Sigmoid colon (tissue), 7 donors: ENCODE results near the gene SGPL1. TPM values are rescaled to one million over a fixed set of nuclear protein-coding genes. Genes with fewer than 3 reads are reported as not detected.

Source experiments
- DNase-seq: peaks from one replicate; pipeline ENCODE4 v3.0.0-alpha.2; 2019
- H3K27ac ChIP-seq, 4 donors: fragments of 200-600 bp; sonication (generic); one replicate each; pipeline ENCODE4 v1.5.1; 2016 to 2019; ENCODE audit warnings: mild to moderate bottlenecking in 1 of 4
- H3K27me3 ChIP-seq, 3 donors: fragments of 200-600 bp; sonication (generic); one replicate each; pipeline ENCODE4 v1.5.1; 2019; ENCODE audit warnings: mild to moderate bottlenecking in 1 of 3
- H3K36me3 ChIP-seq, 4 donors: fragments of 200-600 bp; sonication (generic); one replicate each; pipeline ENCODE4 v1.5.1; 2016 to 2019
- H3K4me1 ChIP-seq, 4 donors: fragments of 200-600 bp; sonication (generic); one replicate each; pipeline ENCODE4 v1.5.1; 2017 to 2019
- H3K4me3 ChIP-seq, 4 donors: fragments of 200-600 bp; sonication (generic); one replicate each; pipeline ENCODE4 v1.5.1; 2017 to 2019; ENCODE audit warnings: mild to moderate bottlenecking in 2 of 4, moderate library complexity in 1 of 4
- H3K9me3 ChIP-seq, 4 donors: fragments of 200-600 bp in 3 of 4; sonication (generic) in 3 of 4; one replicate each; pipeline versions ENCODE4 v1.5.1 to v1.6.1; 2013 to 2019
- EP300 ChIP-seq, 4 donors: sonication (generic); formaldehyde crosslinking; IDR thresholded peaks; one replicate each; pipeline ENCODE4 v1.6.1; 2017; ENCODE audit warnings: antibody characterized with exemption in 4 of 4
- POLR2A ChIP-seq, 2 donors: fragments of 450-650 bp; IDR thresholded peaks; one replicate each; pipeline ENCODE4 v1.6.1; 2016; ENCODE audit warnings: antibody characterized with exemption in 2 of 2, mild to moderate bottlenecking in 2 of 2, moderate library complexity in 2 of 2
- POLR2AphosphoS5 ChIP-seq, 4 donors: sonication (generic); formaldehyde crosslinking; IDR thresholded peaks; one replicate each; pipeline ENCODE4 v1.6.1; 2017; ENCODE audit warnings: antibody characterized with exemption in 4 of 4
- WGBS, 2 donors: extraction: QIAGEN DNeasy Blood & Tissue Kit; methylation state at CpG; one replicate each; pipeline ENCODE4 v1.1.7; 2013; 5-methylcytosine and 5-hydroxymethylcytosine counted together
- intact Hi-C: fragments of 100-400 bp; cut with DNase I; formaldehyde crosslinking; loops from one replicate; pipeline ENCODE4 v1.15.1; 2023
- polyA plus RNA-seq, 3 donors: library from polyadenylated mRNA; stranded (reverse); fragments of 200-250 nt; gene quantifications; one replicate each; pipeline ENCODE4 v1.2.3, GENCODE V29; 2013
- total RNA-seq, 4 donors: library from RNA; depleted of rRNA; stranded (reverse); fragments of >200 nt; gene quantifications; one replicate each; pipeline ENCODE4 v1.1.0, GENCODE V29; 2016
- TF ChIP-seq, protein P1 (sequence below), 4 experiments: fragments of 450-650 bp in 3 of 4; fragments of 200-600 bp in 1 of 4; IDR thresholded peaks; one replicate each; pipeline ENCODE4 v1.5.1; 2016 to 2019; ENCODE audit warnings: antibody characterized with exemption in 4 of 4, mild to moderate bottlenecking in 3 of 4, moderate library complexity in 2 of 4
- donor health status: healthy with polysubstance abuse.
- donor health status: Bipolar disorder and iron deficiency.
- donor health status: healthy.

SGPL1 gene
- total and polyA plus RNA-seq, 7 donors = 6.0 to 22.2 (median 20.1) TPM

DNA sequence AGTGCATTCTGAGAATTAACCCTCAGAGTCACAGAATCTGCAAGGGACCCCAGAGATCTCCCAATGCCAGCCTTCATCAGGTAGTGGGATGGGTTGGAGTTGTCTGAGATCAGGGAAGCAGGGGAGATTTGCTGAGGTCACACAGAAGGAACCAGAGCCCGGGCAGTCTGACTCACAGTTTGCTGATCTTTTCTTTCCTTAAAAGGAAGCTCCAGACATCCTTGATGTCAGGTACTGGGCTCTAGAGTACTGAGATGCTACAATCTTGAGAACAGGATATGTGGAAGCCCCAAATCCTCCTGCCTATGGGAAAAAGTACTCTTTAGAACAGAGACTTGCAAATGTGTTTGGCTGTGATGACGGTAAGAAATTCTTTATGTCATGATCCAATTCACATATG lies 31.3 kb upstream of the SGPL1 start:
- H3K4me3 ChIP-seq = no peak overlapping the region
- 77 to 79% methylated on average over 2 of the region's 2 CpGs for WGBS, 2 donors
- H3K36me3 ChIP-seq = no peaks in the 10 kb centered on the region
- H3K4me1 ChIP-seq = no peaks in the 10 kb centered on the region
- intact Hi-C loops = no loop called here
- no peak for DNase-seq
- H3K27me3 ChIP-seq = no peaks in the 10 kb centered on the region
- H3K9me3 ChIP-seq = no peaks in the 10 kb centered on the region
- no peak overlapping the region for H3K27ac ChIP-seq
- TF ChIP-seq POLR2AphosphoS5 (IDR thresholded peaks at IDR 0.05) = no peak
- TF ChIP-seq EP300 (IDR thresholded peaks at IDR 0.05) = no peak
- TF ChIP-seq POLR2A (IDR thresholded peaks at IDR 0.05) = no peak
- TF ChIP-seq, protein P1, sequence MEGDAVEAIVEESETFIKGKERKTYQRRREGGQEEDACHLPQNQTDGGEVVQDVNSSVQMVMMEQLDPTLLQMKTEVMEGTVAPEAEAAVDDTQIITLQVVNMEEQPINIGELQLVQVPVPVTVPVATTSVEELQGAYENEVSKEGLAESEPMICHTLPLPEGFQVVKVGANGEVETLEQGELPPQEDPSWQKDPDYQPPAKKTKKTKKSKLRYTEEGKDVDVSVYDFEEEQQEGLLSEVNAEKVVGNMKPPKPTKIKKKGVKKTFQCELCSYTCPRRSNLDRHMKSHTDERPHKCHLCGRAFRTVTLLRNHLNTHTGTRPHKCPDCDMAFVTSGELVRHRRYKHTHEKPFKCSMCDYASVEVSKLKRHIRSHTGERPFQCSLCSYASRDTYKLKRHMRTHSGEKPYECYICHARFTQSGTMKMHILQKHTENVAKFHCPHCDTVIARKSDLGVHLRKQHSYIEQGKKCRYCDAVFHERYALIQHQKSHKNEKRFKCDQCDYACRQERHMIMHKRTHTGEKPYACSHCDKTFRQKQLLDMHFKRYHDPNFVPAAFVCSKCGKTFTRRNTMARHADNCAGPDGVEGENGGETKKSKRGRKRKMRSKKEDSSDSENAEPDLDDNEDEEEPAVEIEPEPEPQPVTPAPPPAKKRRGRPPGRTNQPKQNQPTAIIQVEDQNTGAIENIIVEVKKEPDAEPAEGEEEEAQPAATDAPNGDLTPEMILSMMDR (IDR thresholded peaks at IDR 0.05) = no peak

- no peaks in the 10 kb centered on the region for H3K36me3 ChIP-seq
- TF ChIP-seq, protein P1 (IDR thresholded peaks at IDR 0.05) = no peak
- TF ChIP-seq EP300 (IDR thresholded peaks at IDR 0.05) = no peak
- no peak for TF ChIP-seq POLR2AphosphoS5 (IDR thresholded peaks at IDR 0.05)
- TF ChIP-seq POLR2A (IDR thresholded peaks at IDR 0.05) = no peak
- H3K27me3 ChIP-seq = no peaks in the 10 kb centered on the region
- DNase-seq = no peak
- H3K4me1 ChIP-seq = no peaks in the 10 kb centered on the region
- intact Hi-C loops = no loop called here
- H3K27ac ChIP-seq = no peak within 1 kb of the TSS
- H3K9me3 ChIP-seq = no peaks in the 10 kb centered on the region
- H3K4me3 ChIP-seq = no peak within 1 kb of the TSS
- WGBS, 2 donors = 60 to 78% methylated on average over 4 of the region's 4 CpGs
Observed at GRCh38 chr10:70785190-70785589, 30.6 kb upstream of the SGPL1 start, which contains the start of gene TBATA. Gene TBATA (minus strand): TSS chr10:70785377. CDS start chr10:70783379, 1,998 bp downstream.

DNA sequence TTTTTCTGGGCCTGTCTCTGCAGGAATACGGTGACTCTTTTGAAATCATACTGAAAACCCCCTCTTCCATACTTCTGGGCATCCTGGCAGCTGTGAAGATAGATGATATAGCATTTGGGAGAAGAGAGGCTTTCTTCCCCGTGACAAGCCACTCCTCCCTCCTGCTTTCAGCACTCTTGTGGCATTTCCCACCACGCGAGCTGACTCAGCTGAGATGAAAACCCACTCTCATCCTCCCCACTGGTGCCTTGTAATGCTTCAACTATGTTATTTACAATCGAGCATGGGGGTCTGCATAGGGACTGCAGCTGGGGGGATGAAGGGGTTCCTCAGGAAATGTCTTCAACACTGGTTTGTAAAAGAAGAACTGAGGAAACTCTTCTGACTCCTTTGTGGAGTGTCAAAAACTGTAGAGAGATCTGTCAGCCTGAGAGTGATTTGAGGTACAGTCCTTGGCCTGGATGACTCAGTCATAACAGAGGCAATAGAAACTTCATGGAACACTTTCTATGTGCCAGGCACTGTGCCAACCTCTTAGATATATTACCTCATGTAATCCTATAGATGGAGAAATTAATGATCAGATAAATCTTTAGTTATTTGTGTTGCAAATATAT lies 28.8 kb upstream of the SGPL1 start:
- Histone ChIP-seq H3K4me3 (no peak overlapping the region), H3K27ac (no peak overlapping the region), H3K9me3 (no peaks in the 10 kb centered on the region), H3K27me3 (no peaks in the 10 kb centered on the region), H3K36me3 (no peaks in the 10 kb centered on the region), H3K4me1 (no peaks in the 10 kb centered on the region)
- 48 to 82% methylated on average over 5 of the region's 5 CpGs for WGBS, 2 donors
- TF ChIP-seq EP300 (IDR thresholded peaks at IDR 0.05) = no peak
- TF ChIP-seq, protein P1 (IDR thresholded peaks at IDR 0.05) = no peak
- DNase-seq = no peak
- intact Hi-C loops = no loop called here

- no peak overlapping the region for H3K27ac ChIP-seq
- no peaks in the 10 kb centered on the region for H3K4me1 ChIP-seq
- intact Hi-C loops = no loop called here
- TF ChIP-seq POLR2AphosphoS5 (IDR thresholded peaks at IDR 0.05) = no peak
- TF ChIP-seq EP300 (IDR thresholded peaks at IDR 0.05) = no peak
- TF ChIP-seq POLR2A (IDR thresholded peaks at IDR 0.05) = no peak
- TF ChIP-seq, protein P1 (IDR thresholded peaks at IDR 0.05) = no peak
- H3K36me3 ChIP-seq = no peaks in the 10 kb centered on the region
- no peaks in the 10 kb centered on the region for H3K9me3 ChIP-seq
- WGBS, 2 donors = 66 to 82% methylated on average over 5 of the region's 5 CpGs
- H3K4me3 ChIP-seq = no peak overlapping the region
- no peak for DNase-seq
- H3K27me3 ChIP-seq = no peaks in the 10 kb centered on the region
Observed at GRCh38 chr10:70791386-70792039, 24.2 kb upstream of the SGPL1 start.
